ENCODE results near the gene ARHGAP6. TPM values are rescaled to one million over a fixed set of nuclear protein-coding genes. Genes with fewer than 3 reads are reported as not detected.
"Not testable (repeated sequence)": the region's sequence is repeated elsewhere in the genome, so short reads cannot be mapped to it uniquely, and the experiment has no call there.

ARHGAP6 gene
- total RNA-seq, 1 donor from 2014 or later = 1.2 TPM

DNA sequence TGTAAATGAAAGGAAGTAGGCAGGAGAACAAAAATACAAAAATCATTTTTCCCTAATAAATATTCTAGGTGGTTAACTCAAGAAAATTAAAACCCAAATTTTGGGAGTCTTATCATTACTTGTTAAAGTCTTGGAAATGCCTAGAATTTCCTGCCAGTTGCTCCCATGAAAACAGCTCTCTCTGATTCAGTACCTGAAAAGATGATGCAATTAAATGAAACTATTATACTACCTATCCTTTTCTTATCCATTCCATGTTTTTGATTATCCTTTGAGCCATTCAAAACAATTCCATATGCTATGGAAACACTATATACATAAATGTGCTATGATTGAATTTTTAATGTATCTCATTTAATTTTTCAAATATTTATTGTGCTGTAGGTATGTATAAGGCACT lies 423.0 kb downstream of the ARHGAP6 start:
- Histone ChIP-seq H3K79me2 (ENCODE audit: low read depth) (no peaks in the 10 kb centered on the region), H3F3A (ENCODE audit: low read depth) (no peaks in the 10 kb centered on the region), H3K9ac (no peak overlapping the region), H3K4me1 (no peaks in the 10 kb centered on the region), H3K9me3 (ENCODE audit: low read depth) (no peaks in the 10 kb centered on the region), H3K27ac (no peak overlapping the region), H3K4me3 (no peak overlapping the region), H2AFZ (replicated peaks) (no peak overlapping the region), H4K20me1 (ENCODE audit: low read depth) (no peaks in the 10 kb centered on the region), H3K27me3 (no peaks in the 10 kb centered on the region), H3K36me3 (no peaks in the 10 kb centered on the region), H3K4me2 (no peak overlapping the region)
- H3K36me3 Mint-ChIP-seq = no peaks in the 10 kb centered on the region
- H3K9me3 Mint-ChIP-seq = no peaks in the 10 kb centered on the region
- no peak overlapping the region for H3K27ac Mint-ChIP-seq
- H3K27me3 Mint-ChIP-seq (ENCODE audit: insufficient read depth, low read depth) = no peaks in the 10 kb centered on the region
- DNase-seq (ENCODE audit: low spot score) = no peak
- H3K4me1 Mint-ChIP-seq = peaks cover 4% of the 10 kb centered on the region
- H3K4me3 Mint-ChIP-seq = no peak overlapping the region
- TF ChIP-seq EZH2 (IDR thresholded peaks at IDR 0.05) (no peak), EZH2phosphoT487 (IDR thresholded peaks at IDR 0.05) (no peak)
- TF ChIP-seq, protein P1, sequence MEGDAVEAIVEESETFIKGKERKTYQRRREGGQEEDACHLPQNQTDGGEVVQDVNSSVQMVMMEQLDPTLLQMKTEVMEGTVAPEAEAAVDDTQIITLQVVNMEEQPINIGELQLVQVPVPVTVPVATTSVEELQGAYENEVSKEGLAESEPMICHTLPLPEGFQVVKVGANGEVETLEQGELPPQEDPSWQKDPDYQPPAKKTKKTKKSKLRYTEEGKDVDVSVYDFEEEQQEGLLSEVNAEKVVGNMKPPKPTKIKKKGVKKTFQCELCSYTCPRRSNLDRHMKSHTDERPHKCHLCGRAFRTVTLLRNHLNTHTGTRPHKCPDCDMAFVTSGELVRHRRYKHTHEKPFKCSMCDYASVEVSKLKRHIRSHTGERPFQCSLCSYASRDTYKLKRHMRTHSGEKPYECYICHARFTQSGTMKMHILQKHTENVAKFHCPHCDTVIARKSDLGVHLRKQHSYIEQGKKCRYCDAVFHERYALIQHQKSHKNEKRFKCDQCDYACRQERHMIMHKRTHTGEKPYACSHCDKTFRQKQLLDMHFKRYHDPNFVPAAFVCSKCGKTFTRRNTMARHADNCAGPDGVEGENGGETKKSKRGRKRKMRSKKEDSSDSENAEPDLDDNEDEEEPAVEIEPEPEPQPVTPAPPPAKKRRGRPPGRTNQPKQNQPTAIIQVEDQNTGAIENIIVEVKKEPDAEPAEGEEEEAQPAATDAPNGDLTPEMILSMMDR (IDR thresholded peaks at IDR 0.05) = no peak

DNA sequence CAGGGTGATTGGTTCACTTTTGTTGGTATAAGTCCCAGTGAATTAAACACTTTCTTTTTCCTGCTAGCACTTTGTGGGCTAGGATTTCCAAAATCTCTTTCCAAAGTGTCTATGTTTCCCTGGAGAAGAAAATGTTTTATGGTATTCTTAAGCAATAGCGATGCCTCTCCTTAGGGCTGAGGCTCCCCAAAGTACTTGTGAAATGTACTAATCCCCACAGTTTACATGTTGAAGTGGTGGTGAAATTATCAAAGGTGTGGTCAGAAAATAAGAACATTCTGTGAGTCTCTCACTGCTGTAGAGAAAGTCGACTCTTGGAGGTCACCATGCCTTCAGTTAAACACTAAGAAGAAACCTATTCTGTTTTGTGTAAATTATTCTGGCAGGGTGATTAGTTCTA lies 424.0 kb downstream of the ARHGAP6 start:
- H3K4me2 ChIP-seq = no peak overlapping the region
- H3K9me3 Mint-ChIP-seq = no peaks in the 10 kb centered on the region
- no peak overlapping the region for H3K27ac ChIP-seq
- no peaks in the 10 kb centered on the region for H3K36me3 ChIP-seq
- H3F3A ChIP-seq (ENCODE audit: low read depth) = no peaks in the 10 kb centered on the region
- H3K36me3 Mint-ChIP-seq = no peaks in the 10 kb centered on the region
- H3K27me3 ChIP-seq = no peaks in the 10 kb centered on the region
- H3K4me1 ChIP-seq = no peaks in the 10 kb centered on the region
- H2AFZ ChIP-seq (replicated peaks) = no peak overlapping the region
- H3K9ac ChIP-seq = no peak overlapping the region
- no peak overlapping the region for H3K4me3 ChIP-seq
- DNase-seq (ENCODE audit: low spot score) = no peak
- H3K27ac Mint-ChIP-seq = no peak overlapping the region
- no peaks in the 10 kb centered on the region for H3K79me2 ChIP-seq (ENCODE audit: low read depth)
- no peak overlapping the region for H3K4me3 Mint-ChIP-seq
- H3K9me3 ChIP-seq (ENCODE audit: low read depth) = no peaks in the 10 kb centered on the region
- peaks cover 4% of the 10 kb centered on the region for H3K4me1 Mint-ChIP-seq
- H3K27me3 Mint-ChIP-seq (ENCODE audit: insufficient read depth, low read depth) = no peaks in the 10 kb centered on the region
- no peaks in the 10 kb centered on the region for H4K20me1 ChIP-seq (ENCODE audit: low read depth)
- TF ChIP-seq, protein P1 (IDR thresholded peaks at IDR 0.05) = no peak
- no peak for TF ChIP-seq EZH2 (IDR thresholded peaks at IDR 0.05)
- no peak for TF ChIP-seq EZH2phosphoT487 (IDR thresholded peaks at IDR 0.05)

DNA sequence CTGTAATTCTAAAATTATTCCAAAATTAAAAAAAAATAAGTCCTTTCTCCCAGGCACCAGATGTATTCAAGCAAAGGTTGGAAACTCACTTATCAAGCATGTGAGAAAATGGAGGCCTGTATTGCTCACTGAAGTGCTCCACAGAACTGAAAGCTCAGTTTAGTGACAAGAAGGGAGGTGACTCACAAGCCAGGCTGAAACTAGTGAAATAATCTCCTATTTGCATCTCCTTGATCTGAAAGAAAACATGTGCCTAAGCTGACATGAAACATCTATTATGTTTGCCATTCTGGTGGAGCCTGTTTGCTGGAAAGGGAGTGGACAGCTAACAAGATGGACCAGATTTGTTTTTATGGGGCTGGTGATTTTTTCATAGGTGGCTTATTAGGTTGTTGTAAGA lies 426.5 kb downstream of the ARHGAP6 start:
- no peak overlapping the region for H3K4me2 ChIP-seq
- Mint-ChIP-seq H3K36me3 (no peaks in the 10 kb centered on the region), H3K27ac (no peak overlapping the region), H3K4me1 (peaks cover 4% of the 10 kb centered on the region), H3K9me3 (peaks cover 10% of the 10 kb centered on the region), H3K27me3 (ENCODE audit: insufficient read depth, low read depth) (peaks cover 2% of the 10 kb centered on the region), H3K4me3 (no peak overlapping the region)
- H3K4me3 ChIP-seq = no peak overlapping the region
- no peak overlapping the region for H3K27ac ChIP-seq
- H3K9ac ChIP-seq = no peak overlapping the region
- H3K36me3 ChIP-seq = no peaks in the 10 kb centered on the region
- no peak overlapping the region for H2AFZ ChIP-seq (replicated peaks)
- no peaks in the 10 kb centered on the region for H3K27me3 ChIP-seq
- H3K79me2 ChIP-seq (ENCODE audit: low read depth) = no peaks in the 10 kb centered on the region
- no peaks in the 10 kb centered on the region for H3K9me3 ChIP-seq (ENCODE audit: low read depth)
- H3K4me1 ChIP-seq = no peaks in the 10 kb centered on the region
- no peaks in the 10 kb centered on the region for H3F3A ChIP-seq (ENCODE audit: low read depth)
- no peaks in the 10 kb centered on the region for H4K20me1 ChIP-seq (ENCODE audit: low read depth)
- no peak for DNase-seq (ENCODE audit: low spot score)
- no peak for TF ChIP-seq EZH2 (IDR thresholded peaks at IDR 0.05)
- TF ChIP-seq EZH2phosphoT487 (IDR thresholded peaks at IDR 0.05) = no peak
- TF ChIP-seq, protein P1 (IDR thresholded peaks at IDR 0.05) = no peak

DNA sequence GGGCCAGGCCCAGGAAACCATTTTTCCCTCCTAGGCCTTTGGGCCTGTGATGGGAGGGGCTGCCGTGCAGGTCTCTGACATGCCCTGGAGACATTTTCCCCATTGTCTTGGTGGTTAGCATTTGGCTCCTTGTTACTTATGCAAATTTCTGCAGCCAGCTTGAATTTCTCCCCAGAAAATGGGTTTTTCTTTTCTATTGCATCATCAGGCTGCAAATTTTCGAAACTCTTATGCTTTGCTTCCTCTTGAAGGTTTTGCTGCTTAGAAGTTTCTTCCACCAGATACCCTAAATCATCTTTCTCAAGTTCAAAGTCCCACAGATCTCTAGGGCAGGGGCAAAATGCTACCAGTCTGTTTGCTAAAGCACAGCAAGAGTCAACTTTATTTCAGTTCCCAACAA lies 430.3 kb downstream of the ARHGAP6 start:
- not testable (repeated sequence) for H3K36me3 ChIP-seq; H3K4me2 ChIP-seq; H3F3A ChIP-seq (ENCODE audit: low read depth); H3K9ac ChIP-seq; H3K9me3 ChIP-seq (ENCODE audit: low read depth); H3K4me3 Mint-ChIP-seq; H3K27ac ChIP-seq; H3K27me3 ChIP-seq; H3K36me3 Mint-ChIP-seq; H2AFZ ChIP-seq (replicated peaks); H3K27me3 Mint-ChIP-seq (ENCODE audit: insufficient read depth, low read depth); H3K27ac Mint-ChIP-seq; H4K20me1 ChIP-seq (ENCODE audit: low read depth); H3K4me1 Mint-ChIP-seq; H3K79me2 ChIP-seq (ENCODE audit: low read depth); H3K4me3 ChIP-seq; DNase-seq (ENCODE audit: low spot score); H3K4me1 ChIP-seq
- peaks cover 13% of the 10 kb centered on the region for H3K9me3 Mint-ChIP-seq

Data from neural progenitor cell (in vitro differentiated cells).